GM19455 (cell line): ENCODE results near the gene SSX2IP.
"Not testable (repeated sequence)": the region's sequence is repeated elsewhere in the genome, so short reads cannot be mapped to it uniquely, and the experiment has no call there.

Source experiments
- ATAC-seq: cut with Tn5 transposase; IDR thresholded peaks from one replicate; pipeline ENCODE4 v1.9.1; 2021; ENCODE audit not compliant: unreplicated experiment

Gene SSX2IP

GRCh38 chr1:84620720-84621313, 69.4 kb downstream of the SSX2IP start:
- ATAC-seq: peak; percentile 98

GRCh38 chr1:84619383-84620102, 70.7 kb downstream of the SSX2IP start:
- no peak for ATAC-seq

GRCh38 chr1:84617349-84617748, 72.9 kb downstream of the SSX2IP start:
- ATAC-seq: no peak

- no peak for ATAC-seq
Observed at GRCh38 chr1:84615790-84616189, 74.5 kb downstream of the SSX2IP start.

- no peak for ATAC-seq
Observed at GRCh38 chr1:84613887-84614286, 76.4 kb downstream of the SSX2IP start.

- ATAC-seq: no peak
Observed at GRCh38 chr1:84613026-84613425, 77.2 kb downstream of the SSX2IP start.

GRCh38 chr1:84611796-84612195, 78.5 kb downstream of the SSX2IP start:
- no peak for ATAC-seq

GRCh38 chr1:84611091-84611490, 79.2 kb downstream of the SSX2IP start:
- ATAC-seq: no peak

GRCh38 chr1:84606977-84607376, 83.3 kb downstream of the SSX2IP start:
- ATAC-seq: no peak

GRCh38 chr1:84605157-84605556, 85.1 kb downstream of the SSX2IP start:
- ATAC-seq: no peak

- no peak for ATAC-seq
Observed at GRCh38 chr1:84603941-84604830, 86.1 kb downstream of the SSX2IP start.

GRCh38 chr1:84603223-84603622, 87.0 kb downstream of the SSX2IP start:
- ATAC-seq: no peak

GRCh38 chr1:84600796-84601195, 89.5 kb downstream of the SSX2IP start:
- no peak for ATAC-seq

- ATAC-seq: peak; percentile 74
Observed at GRCh38 chr1:84598846-84599741, 91.2 kb downstream of the SSX2IP start.

- ATAC-seq: no peak
Observed at GRCh38 chr1:84598418-84598817, 91.8 kb downstream of the SSX2IP start.

- no peak for ATAC-seq
Observed at GRCh38 chr1:84597011-84597410, 93.2 kb downstream of the SSX2IP start.

GRCh38 chr1:84594959-84595358, 95.3 kb downstream of the SSX2IP start:
- ATAC-seq: not testable (repeated sequence)
